IMR-90 (cell line): ENCODE results near the gene ZNF335. TPM values are rescaled to one million over a fixed set of nuclear protein-coding genes. Genes with fewer than 3 reads are reported as not detected.

Source experiments
- ATAC-seq: fragments of 200-7000 bp; cut with Tn5 transposase; 2 replicates; pipeline ENCODE4 v1.9.1; 2020; ENCODE audit warnings: low read depth, mild to moderate bottlenecking, moderate library complexity
- BruUV-seq: library from RNA; stranded (reverse); fragments of 400-500 nt; replicated peaks from 2 replicates; lab custom pipeline; 2021; lab: Mats Ljungman, UMichigan
- CTCF ChIA-PET: fragments of 300-600 bp; formaldehyde crosslinking; extraction: SDS; loops from one replicate; lab custom pipeline; 2021; ENCODE audit warnings: antibody characterized with exemption; lab: Yijun Ruan, JAX
- POLR2A ChIA-PET: fragments of 300-600 bp; sonication (Branson Sonifier 250); formaldehyde crosslinking; loops from one replicate; lab custom pipeline; 2022; ENCODE audit warnings: antibody characterized with exemption; ENCODE audit not compliant: unreplicated experiment; lab: Charles Lee
- DNase-seq: peaks from one replicate; pipeline ENCODE4 v3.0.0; 2013
- H2AFZ ChIP-seq: replicated peaks from 2 replicates; pipeline ENCODE3; 2013; ENCODE audit warnings: low read length, mild to moderate bottlenecking; ENCODE audit not compliant: poor library complexity
- H2AK5ac ChIP-seq: 2 replicates; pipeline ENCODE4 v1.6.1; 2013; ENCODE audit warnings: low read depth, low read length, inconsistent platforms
- H2AK9ac ChIP-seq: replicated peaks from 2 replicates; pipeline ENCODE3; 2013; ENCODE audit warnings: mild to moderate bottlenecking, low read depth, low read length, moderate library complexity; ENCODE audit not compliant: poor library complexity
- H2BK120ac ChIP-seq: 2 replicates; pipeline ENCODE4 v1.6.1; 2013; ENCODE audit warnings: low read depth, low read length, inconsistent platforms
- H2BK15ac ChIP-seq: 3 replicates; pipeline ENCODE4 v1.6.1; 2013; ENCODE audit warnings: low read depth, low read length, inconsistent platforms
- H2BK20ac ChIP-seq: 2 replicates; pipeline ENCODE4 v1.6.1; 2013; ENCODE audit warnings: low read depth, mild to moderate bottlenecking, inconsistent platforms, low read length, moderate library complexity
- H2BK5ac ChIP-seq: 2 replicates; pipeline ENCODE4 v1.6.1; 2013; ENCODE audit warnings: mild to moderate bottlenecking, low read depth, low read length, inconsistent platforms; ENCODE audit not compliant: poor library complexity, severe bottlenecking
- H3K14ac ChIP-seq: replicated peaks from 2 replicates; pipeline ENCODE4 v1.6.1; 2013; ENCODE audit warnings: low read depth, low read length, inconsistent platforms
- H3K18ac ChIP-seq: 2 replicates; pipeline ENCODE4 v1.6.1; 2013; ENCODE audit warnings: low read depth, low read length, control low read depth
- H3K23ac ChIP-seq: 2 replicates; pipeline ENCODE4 v1.6.1; 2013; ENCODE audit warnings: low read depth, low read length, inconsistent platforms
- H3K27ac ChIP-seq: 2 replicates; pipeline ENCODE4 v1.5.1; 2013; ENCODE audit warnings: mild to moderate bottlenecking, control low read depth, low read length; ENCODE audit not compliant: insufficient read depth
- H3K27me3 ChIP-seq: 2 replicates; pipeline ENCODE4 v1.6.1; 2013; ENCODE audit warnings: low read length; ENCODE audit not compliant: control insufficient read depth, insufficient read depth
- H3K36me3 ChIP-seq: 2 replicates; pipeline ENCODE4 v1.6.1; 2013; ENCODE audit warnings: low read length, mixed read lengths; ENCODE audit not compliant: control insufficient read depth, insufficient read depth
- H3K4ac ChIP-seq: 2 replicates; pipeline ENCODE4 v1.6.1; 2013; ENCODE audit warnings: low read depth, low read length, inconsistent platforms
- H3K4me1 ChIP-seq: 2 replicates; pipeline ENCODE4 v1.6.1; 2013; ENCODE audit warnings: low read length, mixed read lengths; ENCODE audit not compliant: control insufficient read depth, insufficient read depth
- H3K4me2 ChIP-seq: 2 replicates; pipeline ENCODE4 v1.6.1; 2013; ENCODE audit warnings: low read depth, mild to moderate bottlenecking, control low read depth, low read length, moderate library complexity
- H3K4me3 ChIP-seq: 2 replicates; pipeline ENCODE4 v1.5.1; 2013; ENCODE audit warnings: low read depth, mild to moderate bottlenecking, control low read depth, low read length, moderate library complexity; ENCODE audit not compliant: insufficient read depth
- H3K56ac ChIP-seq: 2 replicates; pipeline ENCODE4 v1.6.1; 2013; ENCODE audit warnings: low read length, inconsistent platforms; ENCODE audit not compliant: insufficient read depth; ENCODE audit errors: extremely low read depth
- H3K79me1 ChIP-seq, 2 experiments: 2 replicates each; pipeline ENCODE4 v1.6.1; 2013; ENCODE audit warnings: low read length in 2 of 2, inconsistent platforms in 1 of 2, low read depth in 1 of 2
- H3K9ac ChIP-seq: 2 replicates; pipeline ENCODE4 v1.6.1; 2013; ENCODE audit warnings: low read depth, low read length, control low read depth
- H3K9me1 ChIP-seq: 2 replicates; pipeline ENCODE4 v1.6.1; 2013; ENCODE audit warnings: low read length, inconsistent platforms; ENCODE audit not compliant: insufficient read depth
- H3K9me3 ChIP-seq: 2 replicates; pipeline ENCODE4 v1.6.1; 2013; ENCODE audit warnings: low read length; ENCODE audit not compliant: control insufficient read depth, insufficient read depth
- H4K20me1 ChIP-seq: 2 replicates; pipeline ENCODE4 v1.6.1; 2013; ENCODE audit warnings: low read length, inconsistent platforms; ENCODE audit not compliant: insufficient read depth
- H4K5ac ChIP-seq: 2 replicates; pipeline ENCODE4 v1.6.1; 2013; ENCODE audit warnings: mild to moderate bottlenecking, low read depth, low read length, control low read depth
- H4K8ac ChIP-seq, 2 experiments: 2 replicates each; pipeline ENCODE4 v1.6.1; 2013; ENCODE audit warnings: low read depth in 2 of 2, low read length in 2 of 2, control low read depth in 1 of 2, inconsistent platforms in 1 of 2
- H4K91ac ChIP-seq: 2 replicates; pipeline ENCODE4 v1.6.1; 2013; ENCODE audit warnings: low read depth, low read length, inconsistent platforms; ENCODE audit not compliant: insufficient read depth
- BHLHE40 ChIP-seq: fragments of 150-350 bp; IDR thresholded peaks from 2 replicates; pipeline ENCODE4 v1.6.1; 2016; ENCODE audit warnings: mild to moderate bottlenecking, low read depth, low read length
- CEBPB ChIP-seq: IDR thresholded peaks from 2 replicates; pipeline ENCODE4 v1.6.1; 2012; ENCODE audit warnings: low read depth, low read length, improper control_type of control experiment
- CHD1 ChIP-seq: IDR thresholded peaks from 2 replicates; pipeline ENCODE4 v1.6.1; 2012; ENCODE audit warnings: low read depth, low read length, improper control_type of control experiment
- CTCF ChIP-seq: conservative IDR thresholded peaks from 2 replicates; pipeline ENCODE4 v1.5.1; 2012; ENCODE audit warnings: mild to moderate bottlenecking, low read depth, low read length, improper control_type of control experiment
- ELK1 ChIP-seq: fragments of 150-350 bp; IDR thresholded peaks from 2 replicates; pipeline ENCODE4 v1.6.1; 2016; ENCODE audit warnings: low read depth, mild to moderate bottlenecking, low read length, moderate library complexity, borderline replicate concordance
- FOS ChIP-seq: fragments of 150-350 bp; IDR thresholded peaks from 2 replicates; pipeline ENCODE4 v1.6.1; 2016; ENCODE audit warnings: low read depth, low read length
- MAFK ChIP-seq: IDR thresholded peaks from 2 replicates; pipeline ENCODE4 v1.6.1; 2012; ENCODE audit warnings: low read depth, low read length, improper control_type of control experiment
- MAZ ChIP-seq: IDR thresholded peaks from 2 replicates; pipeline ENCODE4 v1.6.1; 2012; ENCODE audit warnings: low read depth, mild to moderate bottlenecking, low read length, improper control_type of control experiment, moderate library complexity, borderline replicate concordance
- MXI1 ChIP-seq: IDR thresholded peaks from 2 replicates; pipeline ENCODE4 v1.6.1; 2012; ENCODE audit warnings: low read depth, mild to moderate bottlenecking, low read length, moderate library complexity, borderline replicate concordance
- NFE2L2 ChIP-seq: fragments of 150-350 bp; IDR thresholded peaks from 2 replicates; pipeline ENCODE4 v1.6.1; 2016; ENCODE audit warnings: low read depth, mild to moderate bottlenecking, low read length
- POLR2A ChIP-seq: IDR thresholded peaks from 2 replicates; pipeline ENCODE4 v1.6.1; 2012; ENCODE audit warnings: mild to moderate bottlenecking, low read depth, low read length
- RAD21 ChIP-seq: IDR thresholded peaks from 2 replicates; pipeline ENCODE4 v1.6.1; 2012; ENCODE audit warnings: low read length, improper control_type of control experiment
- RCOR1 ChIP-seq: IDR thresholded peaks from 2 replicates; pipeline ENCODE4 v1.6.1; 2012; ENCODE audit warnings: mild to moderate bottlenecking, low read length, improper control_type of control experiment; ENCODE audit not compliant: insufficient replicate concordance
- RFX5 ChIP-seq: IDR thresholded peaks from 2 replicates; pipeline ENCODE4 v1.8.0; 2012; ENCODE audit warnings: low read depth, mild to moderate bottlenecking, low read length, moderate library complexity
- SMC3 ChIP-seq: fragments of 150-350 bp; IDR thresholded peaks from 2 replicates; pipeline ENCODE4 v1.6.1; 2016; ENCODE audit warnings: low read depth, mild to moderate bottlenecking, antibody characterized with exemption, low read length, moderate library complexity
- USF2 ChIP-seq: fragments of 150-350 bp; IDR thresholded peaks from 2 replicates; pipeline ENCODE4 v1.6.1; 2017; ENCODE audit warnings: mild to moderate bottlenecking, antibody characterized with exemption, low read length, low read depth
- WGBS, 2 experiments: methylation state at CpG; one replicate each; pipeline versions ENCODE4 v1.1.5 to v1.1.7; 2013; ENCODE audit warnings: missing lambda C conversion rate in 2 of 2; ENCODE audit not compliant: insufficient read length in 1 of 2; ENCODE audit errors: extremely low coverage in 2 of 2; 5-methylcytosine and 5-hydroxymethylcytosine counted together
- dilution Hi-C: fragments of 300-500 bp; cut with HindIII; formaldehyde crosslinking; loops from one replicate; pipeline ENCODE4 v1.14.3; 2018; ENCODE audit warnings: low sequenced_read_pairs; ENCODE audit not compliant: unreplicated experiment
- in situ Hi-C: fragments of 300-500 bp; cut with MboI; formaldehyde crosslinking; loops from 3 replicates; pipeline ENCODE4 v1.14.3; 2019; ENCODE audit warnings: low sequenced_read_pairs, inconsistent platforms, mixed read lengths
- intact Hi-C: fragments of 100-400 bp; cut with micrococcal nuclease; formaldehyde crosslinking; loops from 2 replicates; pipeline ENCODE4 v1.10.0; 2022
- polyA plus RNA-seq, 3 experiments: library from polyadenylated mRNA; depleted of rRNA; stranded (reverse); fragments of >200 nt; gene quantifications; 2 replicates each; pipeline ENCODE4 v1.2.3, GENCODE V29; 2012; ENCODE audit warnings: low replicate concordance in 1 of 3
- total RNA-seq: library from RNA; depleted of rRNA; stranded (reverse); fragments of >200 nt; gene quantifications from 2 replicates; pipeline ENCODE4 v1.2.3, GENCODE V29; 2012

ZNF335 gene
- total and polyA plus RNA-seq, 2 of the 4 experiments (the other 2 are of a cell fraction): 11.8 to 17.8 TPM

GRCh38 chr20:45948261-45948733, 23.7 kb downstream of the ZNF335 start:
- no peak overlapping the region for H3K23ac ChIP-seq
- H3K27me3 ChIP-seq: no peaks in the 10 kb centered on the region
- POLR2A ChIA-PET: no interaction called here
- no peak overlapping the region for H4K91ac ChIP-seq
- H3K4me3 ChIP-seq: no peak overlapping the region
- H3K18ac ChIP-seq: no peak overlapping the region
- intact Hi-C loops (no loop called here), dilution Hi-C loops (no loop called here), in situ Hi-C loops (no loop called here)
- 93% methylated on average over 3 of the region's 7 CpGs; no CpG with 5 or more reads in 1 of the 2 experiments for WGBS, 2 experiments
- H4K8ac ChIP-seq: no peak overlapping the region
- H4K5ac ChIP-seq: no peak overlapping the region
- H3K9me3 ChIP-seq: no peaks in the 10 kb centered on the region
- no peak overlapping the region for H2AK5ac ChIP-seq
- H3K36me3 ChIP-seq: peaks cover 93% of the 10 kb centered on the region
- no peak; the same call in none of the 2 replicates for ATAC-seq
- H3K79me1 ChIP-seq: peaks cover 0 to 2% of the 10 kb centered on the region in 2 experiments; a peak in 1 of 4 replicates
- no peak overlapping the region for H2AFZ ChIP-seq
- H3K14ac ChIP-seq: no peak overlapping the region
- no TSS peak for BruUV-seq
- H3K9me1 ChIP-seq: peaks cover 5% of the 10 kb centered on the region; the same call in 1 of the 2 replicates
- no peak overlapping the region for H3K9ac ChIP-seq
- no peak for DNase-seq
- H4K20me1 ChIP-seq: peaks cover 7% of the 10 kb centered on the region; the same call in 1 of the 2 replicates
- H2BK15ac ChIP-seq: no peak overlapping the region
- no peak overlapping the region for H3K27ac ChIP-seq
- H2BK5ac ChIP-seq: no peak overlapping the region
- H2BK120ac ChIP-seq: no peak overlapping the region
- no peak overlapping the region for H3K4ac ChIP-seq
- H3K56ac ChIP-seq: no peak overlapping the region
- H2BK20ac ChIP-seq: no peak overlapping the region
- H3K4me2 ChIP-seq: no peak overlapping the region
- CTCF ChIA-PET: no interaction called here
- no peaks in the 10 kb centered on the region for H3K4me1 ChIP-seq
- no peak overlapping the region for H2AK9ac ChIP-seq
- TF ChIP-seq MAFK (no peak), CTCF (no peak), CHD1 (no peak), ELK1 (no peak), BHLHE40 (no peak), USF2 (no peak), FOS (no peak), SMC3 (no peak), CEBPB (no peak), RAD21 (no peak), RFX5 (no peak), POLR2A (no peak), MXI1 (no peak), RCOR1 (no peak), MAZ (no peak), NFE2L2 (no peak)
